SK-N-SH (cell line): ENCODE measurements around the gene RAB19.

Source experiments
- EP300 ChIP-seq, 2 experiments: IDR thresholded peaks; 2 replicates each; pipeline versions ENCODE4 v1.4.0 to v1.6.1; 2012; ENCODE audit warnings: borderline replicate concordance in 1 of 2, low read depth in 1 of 2, low read length in 1 of 2
- TF ChIP-seq, protein P1 (sequence below): fragments of 200-600 bp; sonication (generic); IDR thresholded peaks from 2 replicates; pipeline ENCODE4 v1.6.1; 2017; ENCODE audit warnings: antibody characterized with exemption, mild to moderate bottlenecking, moderate library complexity

DNA sequence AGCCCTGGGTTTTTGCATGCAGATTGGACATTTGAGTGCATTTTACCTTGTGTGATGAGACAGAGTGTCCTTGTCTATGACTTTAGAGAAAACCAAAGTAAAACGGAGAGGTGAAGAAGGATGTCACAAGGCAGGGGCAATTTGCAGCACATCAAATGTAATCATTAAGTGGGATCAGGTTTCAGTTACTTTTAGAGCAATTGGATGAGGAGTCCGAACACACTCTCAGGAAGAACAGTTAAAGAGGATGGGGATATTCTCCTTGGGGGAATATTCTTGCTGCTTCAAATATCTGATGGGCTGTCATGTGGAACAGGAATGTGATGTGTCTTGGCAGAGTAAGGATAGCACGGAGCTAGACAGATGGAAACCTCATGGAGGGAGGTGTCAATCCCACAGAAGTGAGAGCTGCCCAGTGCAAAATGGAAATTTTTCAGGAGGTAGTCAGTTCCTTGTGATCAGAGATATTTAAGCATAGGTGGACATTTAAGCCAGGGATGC is 757 bp downstream of the RAB19 start:
- TF ChIP-seq, protein P1, sequence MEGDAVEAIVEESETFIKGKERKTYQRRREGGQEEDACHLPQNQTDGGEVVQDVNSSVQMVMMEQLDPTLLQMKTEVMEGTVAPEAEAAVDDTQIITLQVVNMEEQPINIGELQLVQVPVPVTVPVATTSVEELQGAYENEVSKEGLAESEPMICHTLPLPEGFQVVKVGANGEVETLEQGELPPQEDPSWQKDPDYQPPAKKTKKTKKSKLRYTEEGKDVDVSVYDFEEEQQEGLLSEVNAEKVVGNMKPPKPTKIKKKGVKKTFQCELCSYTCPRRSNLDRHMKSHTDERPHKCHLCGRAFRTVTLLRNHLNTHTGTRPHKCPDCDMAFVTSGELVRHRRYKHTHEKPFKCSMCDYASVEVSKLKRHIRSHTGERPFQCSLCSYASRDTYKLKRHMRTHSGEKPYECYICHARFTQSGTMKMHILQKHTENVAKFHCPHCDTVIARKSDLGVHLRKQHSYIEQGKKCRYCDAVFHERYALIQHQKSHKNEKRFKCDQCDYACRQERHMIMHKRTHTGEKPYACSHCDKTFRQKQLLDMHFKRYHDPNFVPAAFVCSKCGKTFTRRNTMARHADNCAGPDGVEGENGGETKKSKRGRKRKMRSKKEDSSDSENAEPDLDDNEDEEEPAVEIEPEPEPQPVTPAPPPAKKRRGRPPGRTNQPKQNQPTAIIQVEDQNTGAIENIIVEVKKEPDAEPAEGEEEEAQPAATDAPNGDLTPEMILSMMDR: no peak
- no peak for TF ChIP-seq EP300 (IDR thresholded peaks at IDR 0.05; ENCODE audit: borderline replicate concordance in 1 of 2, low read depth in 1 of 2, low read length in 1 of 2)
